ENCODE data around the gene CDK5RAP2.

GRCh38 chr9:120486835-120487234 is 93.1 kb downstream of the CDK5RAP2 start:
- no peak for TF ChIP-seq POLR2A (IDR thresholded peaks at IDR 0.05)
- TF ChIP-seq CTCF (IDR thresholded peaks at IDR 0.05) = no peak
